Left ventricle myocardium superior (tissue), 1 donor: Measurements from ENCODE around the gene PLXNC1. TPM values are rescaled to one million over a fixed set of nuclear protein-coding genes. Genes with fewer than 3 reads are reported as not detected.
A peak's percentile ranks its signal among the peaks of the same experiment; 100 is the strongest.

Source experiments
- ATAC-seq: fragments of 200-7000 bp; cut with Tn5 transposase; one replicate; pipeline ENCODE4 v1.9.1; 2020; ENCODE audit warnings: mild to moderate bottlenecking, moderate library complexity
- DNase-seq: peaks from one replicate; pipeline ENCODE4 v3.0.0-alpha.2; 2020
- intact Hi-C: fragments of 100-400 bp; cut with micrococcal nuclease; formaldehyde crosslinking; loops from one replicate; pipeline ENCODE4 v1.11.0; 2022
- total RNA-seq: library from RNA; stranded (reverse); fragmentation: NEBNext Ultra II Directional; extraction: Animal tissue kit (Norgen Biotek cat#: 25700); gene quantifications from one replicate; pipeline ENCODE4 v1.2.1, GENCODE V29; 2021
- donor health status: DM: no; HTN: yes; CAD: no; lungs with severe emphysema.

PLXNC1 gene
- total RNA-seq, 1 donor from 2014 or later = 4.4 TPM

DNA sequence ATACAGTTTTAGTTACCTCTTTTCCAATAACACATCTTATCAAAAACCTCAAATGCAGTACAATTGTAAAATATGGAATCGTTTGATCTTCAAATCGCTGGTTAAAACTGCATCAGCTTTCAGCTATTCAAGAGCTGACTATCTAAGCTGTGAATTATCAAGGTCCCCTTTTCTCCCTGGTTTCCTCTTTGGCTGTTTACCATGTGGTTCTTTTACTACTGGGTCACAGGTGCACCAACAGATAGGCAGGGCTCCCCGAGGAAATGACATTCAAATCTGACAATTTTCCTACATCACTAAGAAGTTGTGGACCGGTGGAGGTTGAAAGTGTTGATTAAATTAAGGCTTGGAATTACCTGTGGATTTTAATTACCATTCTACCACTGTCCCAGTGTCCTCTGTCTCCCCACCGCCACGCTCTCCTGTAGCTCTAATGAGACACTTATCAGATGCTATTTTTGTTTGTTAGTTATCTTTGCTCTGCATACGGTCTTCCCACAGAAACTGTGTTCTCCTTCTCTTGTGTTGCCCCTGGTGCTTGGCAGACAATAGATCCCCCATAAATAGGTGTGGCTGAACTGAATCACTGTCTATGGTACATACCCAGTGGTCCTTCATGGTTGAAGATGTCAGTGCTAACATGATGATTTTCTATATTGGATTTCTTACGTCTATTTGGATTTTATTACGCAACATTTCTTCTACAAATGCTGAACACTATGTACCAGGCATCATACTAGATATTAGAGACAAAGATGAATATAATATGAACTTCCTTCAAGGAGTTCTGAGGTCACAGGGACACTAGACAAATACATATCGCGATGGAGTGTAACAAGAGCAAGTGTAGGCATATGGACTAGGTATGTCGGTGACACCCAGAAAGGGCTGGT lies 20.9 kb upstream of the PLXNC1 start:
- ATAC-seq (no peak), DNase-seq (no peak)
- intact Hi-C loops = no loop called here

DNA sequence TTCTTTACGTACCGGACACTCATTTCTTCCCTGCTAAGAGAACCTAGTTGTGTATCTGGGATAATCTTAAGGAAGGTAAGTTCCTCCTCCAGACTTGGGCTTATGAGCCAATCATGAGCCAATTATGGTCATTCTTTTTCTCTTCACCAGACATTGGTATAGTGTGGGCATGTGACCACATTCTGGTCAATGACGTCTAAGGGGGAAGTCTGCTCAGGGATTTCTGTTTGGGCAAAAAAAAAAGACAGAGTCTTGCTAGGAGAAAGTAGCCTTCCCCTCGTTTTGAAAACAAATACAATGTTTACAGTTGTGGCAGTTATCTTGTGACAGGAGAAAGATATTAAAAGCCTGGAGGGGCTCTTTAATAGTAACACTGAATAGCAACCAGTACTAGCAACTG lies 20.1 kb upstream of the PLXNC1 start:
- intact Hi-C loops = no loop called here
- ATAC-seq = no peak
- no peak for DNase-seq

DNA sequence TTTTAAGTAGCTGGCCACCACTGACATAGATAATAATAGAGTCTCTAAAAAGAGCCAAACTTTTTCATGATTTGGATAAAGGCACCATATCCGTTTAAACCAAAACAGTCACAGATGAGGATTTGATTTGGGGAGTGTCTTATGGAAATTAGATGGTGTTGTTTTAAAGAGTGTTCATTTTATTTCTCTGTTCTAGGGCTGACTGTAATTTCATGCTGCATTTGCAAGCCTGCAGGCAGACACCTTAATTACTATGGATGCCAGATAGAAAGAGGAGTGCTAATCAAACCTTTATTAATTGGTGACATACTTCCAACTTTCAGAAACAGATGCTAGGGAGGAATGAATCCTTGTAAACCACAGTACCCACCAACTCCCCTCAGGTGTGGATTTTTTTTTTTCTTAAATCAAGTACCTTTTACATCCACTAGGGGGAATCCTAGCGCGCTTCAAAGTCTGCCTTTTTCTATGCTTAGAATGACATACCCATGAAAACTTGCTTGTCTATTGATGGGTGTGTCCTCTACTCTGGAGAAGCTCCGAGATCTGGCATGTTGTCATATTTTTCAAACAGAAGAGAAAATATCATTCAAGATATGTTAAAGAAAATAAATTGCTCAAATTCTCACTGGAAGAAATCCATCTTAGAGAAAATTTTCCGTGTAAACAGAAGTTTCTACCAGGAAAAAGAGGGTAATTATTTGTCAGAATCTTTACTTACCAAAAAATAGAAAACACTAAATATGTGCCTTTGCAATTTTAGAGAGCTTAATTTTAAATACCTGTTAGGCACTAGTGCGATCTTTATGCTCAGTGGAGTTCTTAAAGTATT lies 14.2 kb upstream of the PLXNC1 start:
- peak; percentile 70 for ATAC-seq
- intact Hi-C loops = loop anchor here (10.0 kb wide), 1 partner anchor 301 kb away; no protein-coding TSS in a partner anchor
- no peak for DNase-seq

DNA sequence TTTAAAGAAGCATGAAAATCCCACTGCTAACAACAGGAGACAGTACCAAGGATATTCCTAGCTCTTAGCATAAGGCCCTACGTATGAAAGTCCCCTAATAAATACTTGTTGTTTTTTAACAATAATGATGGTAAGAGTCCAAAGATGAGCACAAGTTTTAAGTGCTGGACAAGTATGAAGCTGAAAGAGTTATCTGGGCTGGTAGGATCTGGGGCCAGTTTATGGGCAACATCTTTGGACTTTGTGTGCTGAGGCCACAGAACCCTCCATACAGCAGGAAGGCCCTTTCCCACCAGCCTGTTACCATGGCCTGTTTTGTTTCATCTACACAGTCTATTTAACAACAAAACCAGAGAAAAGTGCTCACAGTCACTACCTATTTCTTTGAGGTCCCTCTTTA lies 12.5 kb upstream of the PLXNC1 start:
- no peak for ATAC-seq
- intact Hi-C loops = loop anchor here (5.0 to 10.0 kb wide), 2 partner anchors 299 to 396 kb away; no protein-coding TSS in a partner anchor
- DNase-seq = no peak

DNA sequence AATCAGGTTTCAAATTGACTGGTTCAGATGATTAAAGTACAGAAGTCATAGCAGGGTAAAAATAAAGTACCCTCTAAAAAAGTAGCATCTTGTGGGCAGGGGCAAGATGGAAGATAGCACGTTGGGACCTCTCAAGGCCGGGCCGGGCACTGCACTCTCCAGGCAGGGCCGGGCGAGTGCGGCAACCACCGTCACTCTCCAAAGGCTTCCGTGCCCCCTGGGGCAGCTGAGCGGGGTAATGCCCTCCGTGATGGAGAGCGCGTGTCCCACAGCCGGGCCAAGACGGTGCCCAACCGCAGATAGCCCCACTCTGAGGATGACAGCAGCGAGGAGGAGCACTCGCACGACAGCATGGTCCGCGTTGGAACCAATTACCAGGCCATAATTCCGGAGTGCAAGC lies 8.6 kb upstream of the PLXNC1 start:
- DNase-seq (no peak), ATAC-seq (no peak)
- intact Hi-C loops = loop anchor here (5.0 to 10.0 kb wide), 2 partner anchors 295 to 392 kb away; no protein-coding TSS in a partner anchor

DNA sequence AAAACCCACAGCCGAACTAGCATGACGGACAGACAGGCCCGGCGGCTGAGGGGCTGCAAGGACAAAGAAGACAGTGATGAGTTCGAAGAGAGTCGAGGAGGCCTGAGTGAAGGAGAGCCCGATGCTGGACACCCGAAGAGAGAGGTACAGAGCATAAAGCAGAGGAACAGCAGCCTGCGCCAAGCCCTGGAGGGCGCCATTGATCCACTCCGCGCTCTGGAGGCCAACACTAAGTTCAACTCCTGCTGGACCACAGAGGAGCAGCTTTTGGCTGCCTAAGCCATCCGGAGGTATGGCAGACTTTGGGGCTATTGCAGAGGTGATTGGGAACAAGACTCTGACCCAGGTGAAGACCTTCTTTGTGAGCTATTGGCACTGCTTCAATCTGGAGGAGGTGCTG lies 7.8 kb upstream of the PLXNC1 start:
- ATAC-seq (no peak), DNase-seq (peak; percentile 44)
- intact Hi-C loops = no loop called here

DNA sequence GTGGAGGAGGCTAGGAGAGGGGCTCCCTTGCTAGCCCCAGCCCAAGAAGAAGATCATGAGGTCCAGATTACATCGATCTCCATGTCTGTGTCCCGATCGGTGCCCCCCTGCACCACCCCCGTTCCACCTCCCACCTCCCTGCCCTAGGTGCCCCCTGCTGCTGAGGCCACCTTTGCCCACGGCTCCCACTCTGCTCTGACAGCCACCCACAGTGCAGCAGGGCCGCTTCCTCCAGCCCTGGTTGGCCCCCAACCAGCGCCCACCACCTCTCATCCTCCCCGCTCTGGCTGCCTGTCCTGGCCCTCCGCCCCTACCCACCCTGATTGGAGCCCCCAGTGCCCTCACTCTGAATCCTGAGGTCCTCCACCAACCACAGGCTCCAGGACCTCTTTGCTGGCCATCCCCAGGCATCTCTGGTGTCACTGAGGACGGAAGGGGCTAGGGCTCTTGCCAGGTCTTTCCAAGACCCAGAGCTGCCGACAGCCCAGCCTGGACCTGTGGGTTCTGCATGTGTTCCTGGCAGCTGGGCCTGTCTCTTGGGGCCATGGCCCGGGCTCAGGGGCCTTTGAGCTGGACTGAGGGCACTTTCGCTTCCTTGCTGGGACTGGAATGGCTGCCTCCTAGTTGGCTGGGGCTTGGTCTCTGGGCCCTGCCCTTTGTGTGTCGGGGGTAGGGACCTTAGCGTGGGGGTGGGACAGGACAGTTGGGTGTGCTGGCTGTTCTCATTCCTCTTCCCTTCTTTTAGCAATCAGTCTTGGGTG lies 7.2 kb upstream of the PLXNC1 start:
- DNase-seq (no peak), ATAC-seq (no peak)
- intact Hi-C loops = no loop called here

DNA sequence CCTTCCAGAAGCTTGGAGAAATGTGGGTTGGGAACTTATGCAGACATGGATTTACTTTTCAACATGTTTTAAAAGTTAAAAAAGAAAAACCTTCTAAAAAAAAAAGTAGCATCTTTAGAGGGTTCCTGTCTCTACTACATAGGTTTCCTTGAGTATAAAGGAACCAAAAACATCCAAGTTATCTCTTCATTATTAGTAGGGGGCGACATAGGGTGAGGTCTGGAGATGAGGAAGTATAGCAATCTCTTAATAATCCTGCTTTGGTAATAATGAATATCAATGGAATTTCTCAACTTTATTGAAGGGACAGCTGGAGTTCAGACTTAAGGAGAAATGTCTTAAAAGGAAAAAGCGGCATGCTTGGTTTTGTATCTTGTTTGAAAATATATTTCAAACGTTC lies 6.5 kb upstream of the PLXNC1 start:
- intact Hi-C loops = no loop called here
- ATAC-seq (no peak), DNase-seq (no peak)

DNA sequence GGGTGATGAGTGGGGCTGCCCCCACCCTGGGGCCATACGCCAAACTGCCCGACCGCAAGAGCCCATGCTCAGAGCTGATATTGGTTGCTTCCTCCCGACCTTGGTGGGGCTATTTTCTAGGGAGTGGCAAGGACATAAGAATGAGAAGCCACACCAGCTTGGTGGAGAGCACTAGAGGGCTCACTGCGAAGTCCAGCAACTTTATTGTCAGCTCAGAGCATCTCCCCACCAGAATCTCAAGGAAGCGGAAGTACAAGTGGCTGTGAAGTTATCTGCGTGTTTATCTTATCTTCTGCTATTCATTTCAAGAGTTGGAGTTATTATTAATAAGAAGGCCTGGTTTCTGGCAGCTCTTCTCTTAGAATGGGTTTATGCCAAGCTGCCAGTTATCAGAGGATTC lies 4.9 kb upstream of the PLXNC1 start:
- ATAC-seq (no peak), DNase-seq (no peak)
- intact Hi-C loops = no loop called here

DNA sequence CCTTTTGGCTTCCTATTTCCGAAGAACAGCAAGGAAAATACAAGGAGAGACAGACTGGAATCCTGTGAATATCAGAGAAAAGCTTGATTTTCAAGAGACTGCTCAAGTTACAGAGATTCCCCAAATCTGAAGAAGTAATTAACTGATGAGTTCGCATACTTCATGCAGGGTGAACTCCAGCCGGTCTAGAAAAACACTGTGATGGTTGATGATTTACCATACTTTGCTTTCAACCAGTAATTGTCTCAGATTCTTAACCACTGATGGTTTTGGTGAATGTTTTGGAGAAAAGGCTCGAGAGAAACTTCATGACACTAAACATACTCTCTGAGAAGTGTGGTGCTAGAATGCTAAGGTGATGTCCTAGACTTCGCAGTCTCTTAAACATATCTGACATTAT lies 4.4 kb upstream of the PLXNC1 start:
- DNase-seq (no peak), ATAC-seq (no peak)
- intact Hi-C loops = no loop called here

DNA sequence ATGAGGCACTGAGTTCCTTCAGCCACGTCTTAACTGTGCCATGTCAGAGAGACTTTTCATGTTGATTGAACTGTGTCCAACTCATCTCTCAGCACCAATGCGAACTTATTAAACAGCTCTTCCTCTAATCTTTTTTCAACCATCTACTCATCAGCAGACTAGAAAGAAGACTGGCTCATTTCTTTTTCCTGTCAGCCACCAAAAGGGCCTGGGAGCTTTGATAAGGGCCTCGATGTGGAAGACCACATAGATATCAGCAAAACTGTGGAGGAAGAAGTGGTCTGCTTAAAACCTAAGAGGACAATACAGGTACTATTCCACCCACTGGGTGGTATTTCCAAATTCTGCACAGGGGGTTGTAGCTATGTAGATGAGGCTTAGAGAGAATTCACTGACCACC lies 3.6 kb upstream of the PLXNC1 start:
- intact Hi-C loops = no loop called here
- ATAC-seq (no peak), DNase-seq (no peak)

DNA sequence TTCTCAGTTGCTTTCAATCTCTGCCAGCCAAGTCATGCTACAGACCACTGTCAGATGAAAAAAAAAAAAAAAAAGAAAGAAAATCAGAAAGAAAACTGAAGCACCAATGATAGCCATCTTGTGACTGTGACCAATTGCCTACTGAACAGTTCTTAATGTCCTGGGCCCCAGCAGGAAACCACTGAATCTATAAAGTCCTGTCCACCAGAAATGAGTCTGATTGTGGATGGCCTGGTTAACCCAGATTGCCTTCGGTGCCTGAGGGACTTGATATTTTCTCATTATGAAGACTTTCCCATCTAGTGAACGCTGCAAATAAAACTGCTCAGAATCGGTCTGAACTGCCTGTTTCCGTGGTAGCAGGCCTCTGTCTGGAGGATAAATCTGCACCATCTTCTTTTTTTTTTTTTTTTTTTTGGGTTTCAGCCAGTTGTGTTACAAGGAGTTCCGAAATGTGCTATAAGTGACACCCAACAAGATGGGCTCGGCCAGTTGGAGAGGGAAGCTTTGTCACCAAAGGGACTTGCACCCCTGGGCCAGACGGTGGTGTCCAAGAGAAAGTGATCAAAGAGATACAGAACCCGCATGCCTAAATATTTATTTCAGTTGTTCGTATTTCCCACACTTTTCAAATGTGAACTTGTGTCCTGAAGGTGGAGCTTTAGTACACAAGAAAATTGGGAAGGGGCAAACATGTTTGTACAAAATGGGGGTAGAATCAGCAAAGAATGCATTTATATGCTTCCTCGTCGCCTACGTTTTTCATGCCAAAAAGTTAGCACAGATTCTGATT lies 3.0 kb upstream of the PLXNC1 start:
- no peak for ATAC-seq
- intact Hi-C loops = no loop called here
- no peak for DNase-seq

DNA sequence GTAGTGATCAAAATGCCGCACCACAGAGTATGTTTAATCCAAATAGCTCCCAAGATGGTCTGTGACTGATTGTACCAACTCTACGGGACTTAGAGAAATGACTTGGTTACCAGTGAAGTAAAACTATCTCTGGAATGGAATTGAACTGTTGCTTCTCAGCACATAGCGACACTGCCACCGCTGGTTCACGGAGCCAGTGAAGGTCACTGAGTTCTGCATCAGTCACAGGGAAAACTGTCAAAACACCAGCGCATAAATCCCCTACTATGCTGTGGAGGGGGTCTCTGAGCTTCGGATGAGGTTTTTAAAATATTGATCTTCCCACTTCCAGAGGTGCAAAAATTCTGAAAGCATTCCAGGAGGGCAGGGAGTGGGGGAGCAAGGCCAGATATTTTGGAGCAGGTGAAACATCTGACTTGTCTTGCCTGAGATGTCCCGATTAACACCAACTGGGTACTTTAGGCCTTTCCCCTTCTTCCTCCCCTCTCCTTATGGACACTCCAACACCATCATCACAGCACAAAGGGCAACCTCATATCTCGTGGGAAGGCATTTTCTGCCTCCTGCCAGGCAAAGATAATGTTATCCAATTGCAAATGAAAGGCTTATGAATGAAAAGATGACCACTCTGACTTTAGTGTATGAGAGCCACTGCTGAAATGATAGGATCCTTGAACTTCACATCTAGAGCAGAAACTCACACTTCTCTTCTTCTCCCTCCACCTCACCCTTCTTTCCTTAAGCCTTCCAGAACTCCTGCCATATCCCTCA lies 2.0 kb upstream of the PLXNC1 start:
- ATAC-seq = no peak
- intact Hi-C loops = no loop called here
- DNase-seq = no peak

DNA sequence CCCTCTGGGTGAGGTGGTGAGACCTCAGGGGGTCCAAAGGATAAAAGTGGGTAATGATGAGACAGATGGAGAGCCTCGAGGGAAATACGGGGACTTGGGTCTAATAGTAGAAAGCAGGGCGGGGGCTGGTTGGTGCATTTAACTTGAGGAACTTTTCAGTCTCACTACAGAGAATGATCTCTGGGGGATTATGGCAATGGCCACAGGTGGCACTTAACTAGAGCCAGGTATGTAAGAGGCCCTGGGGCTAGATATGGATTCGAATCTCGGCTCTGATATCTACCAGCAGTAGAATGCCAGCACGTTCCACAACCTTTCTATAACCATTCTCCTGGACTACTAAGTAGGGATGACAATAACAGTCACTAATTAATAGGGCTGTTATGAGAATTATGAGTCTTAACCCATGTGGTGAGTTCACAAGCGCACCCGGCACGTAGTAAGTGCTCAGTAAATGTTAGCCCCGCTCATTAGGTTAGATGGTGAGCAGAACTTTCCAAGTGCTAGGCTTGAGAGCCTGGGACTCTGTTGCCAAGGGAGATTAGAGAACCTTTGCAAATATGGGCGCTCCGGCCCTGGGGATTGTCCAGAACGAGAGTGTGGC lies 888 bp upstream of the PLXNC1 start:
- ATAC-seq (no peak), DNase-seq (no peak)
- intact Hi-C loops = no loop called here

DNA sequence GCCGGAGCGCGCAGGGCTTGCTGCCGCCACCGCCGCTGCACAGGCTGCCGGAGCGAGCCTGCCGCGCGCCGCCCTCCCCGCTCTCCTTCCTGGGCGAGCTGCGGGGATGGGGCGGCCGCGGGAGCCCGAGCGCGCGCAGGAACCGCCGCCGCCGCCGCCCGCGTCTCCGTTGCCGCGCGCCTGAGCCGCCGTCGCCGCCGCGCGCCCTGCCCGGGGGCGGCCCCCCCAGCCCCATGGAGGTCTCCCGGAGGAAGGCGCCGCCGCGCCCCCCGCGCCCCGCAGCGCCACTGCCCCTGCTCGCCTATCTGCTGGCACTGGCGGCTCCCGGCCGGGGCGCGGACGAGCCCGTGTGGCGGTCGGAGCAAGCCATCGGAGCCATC lies 352 bp downstream of the PLXNC1 start:
- intact Hi-C loops = no loop called here
- DNase-seq (no peak), ATAC-seq (no peak)

DNA sequence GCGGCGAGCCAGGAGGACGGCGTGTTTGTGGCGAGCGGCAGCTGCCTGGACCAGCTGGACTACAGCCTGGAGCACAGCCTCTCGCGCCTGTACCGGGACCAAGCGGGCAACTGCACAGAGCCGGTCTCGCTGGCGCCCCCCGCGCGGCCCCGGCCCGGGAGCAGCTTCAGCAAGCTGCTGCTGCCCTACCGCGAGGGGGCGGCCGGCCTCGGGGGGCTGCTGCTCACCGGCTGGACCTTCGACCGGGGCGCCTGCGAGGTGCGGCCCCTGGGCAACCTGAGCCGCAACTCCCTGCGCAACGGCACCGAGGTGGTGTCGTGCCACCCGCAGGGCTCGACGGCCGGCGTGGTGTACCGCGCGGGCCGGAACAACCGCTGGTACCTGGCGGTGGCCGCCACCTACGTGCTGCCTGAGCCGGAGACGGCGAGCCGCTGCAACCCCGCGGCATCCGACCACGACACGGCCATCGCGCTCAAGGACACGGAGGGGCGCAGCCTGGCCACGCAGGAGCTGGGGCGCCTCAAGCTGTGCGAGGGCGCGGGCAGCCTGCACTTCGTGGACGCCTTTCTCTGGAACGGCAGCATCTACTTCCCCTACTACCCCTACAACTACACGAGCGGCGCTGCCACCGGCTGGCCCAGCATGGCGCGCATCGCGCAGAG lies 873 bp downstream of the PLXNC1 start:
- peak; percentile 61 for DNase-seq
- intact Hi-C loops = no loop called here
- peak; percentile 60 for ATAC-seq

DNA sequence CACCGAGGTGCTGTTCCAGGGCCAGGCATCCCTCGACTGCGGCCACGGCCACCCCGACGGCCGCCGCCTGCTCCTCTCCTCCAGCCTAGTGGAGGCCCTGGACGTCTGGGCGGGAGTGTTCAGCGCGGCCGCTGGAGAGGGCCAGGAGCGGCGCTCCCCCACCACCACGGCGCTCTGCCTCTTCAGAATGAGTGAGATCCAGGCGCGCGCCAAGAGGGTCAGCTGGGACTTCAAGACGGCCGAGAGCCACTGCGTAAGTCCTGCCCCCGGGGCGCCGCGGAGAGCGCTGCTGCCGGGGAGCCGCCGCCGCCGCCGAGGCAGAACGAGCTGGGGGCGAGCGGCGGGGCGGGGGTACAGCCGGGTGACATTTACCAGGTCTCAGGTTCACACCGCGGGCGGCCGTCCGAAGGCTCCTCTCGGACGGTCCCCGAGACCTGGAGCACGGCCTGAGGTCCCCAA lies 1.4 kb downstream of the PLXNC1 start:
- DNase-seq (peak; percentile 68), ATAC-seq (peak; percentile 57)
- intact Hi-C loops = no loop called here
